GM21619 (cell line): ENCODE measurements around the gene SACS.
"Not testable (repeated sequence)": the region's sequence is repeated elsewhere in the genome, so short reads cannot be mapped to it uniquely, and the experiment has no call there.

Experiments
- ATAC-seq: cut with Tn5 transposase; IDR thresholded peaks from one replicate; pipeline ENCODE4 v1.9.1; 2021; ENCODE audit not compliant: unreplicated experiment

Gene SACS

GRCh38 chr13:23320926-23321534 lies 112.5 kb downstream of the SACS start:
- ATAC-seq = peak; percentile 18

- no peak for ATAC-seq
Measured at GRCh38 chr13:23319883-23320224, 113.6 kb downstream of the SACS start.

DNA sequence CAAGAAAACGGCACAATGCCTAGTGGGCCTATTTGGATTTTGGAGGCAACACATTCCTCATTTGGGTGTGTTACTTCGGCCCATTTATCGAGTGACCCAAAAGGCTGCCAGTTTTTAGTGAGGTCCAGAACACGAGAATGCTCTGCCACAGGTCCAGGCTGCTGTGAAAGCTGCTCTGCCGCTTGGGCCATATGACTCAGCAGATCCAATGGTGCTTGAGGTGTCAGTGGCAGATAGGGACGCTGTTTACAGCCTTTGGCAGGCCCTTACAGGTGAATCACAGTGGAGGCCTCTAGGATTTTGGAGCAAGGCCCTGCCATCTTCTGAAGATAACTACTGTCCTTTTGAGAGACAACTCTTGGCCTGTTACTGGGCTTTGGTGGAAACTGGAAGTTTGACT lies 118.7 kb downstream of the SACS start:
- ATAC-seq = not testable (repeated sequence)

GRCh38 chr13:23292586-23292985 lies 140.9 kb downstream of the SACS start:
- ATAC-seq = no peak

- ATAC-seq = no peak
Measured at GRCh38 chr13:23289917-23290357, 143.6 kb downstream of the SACS start.

DNA sequence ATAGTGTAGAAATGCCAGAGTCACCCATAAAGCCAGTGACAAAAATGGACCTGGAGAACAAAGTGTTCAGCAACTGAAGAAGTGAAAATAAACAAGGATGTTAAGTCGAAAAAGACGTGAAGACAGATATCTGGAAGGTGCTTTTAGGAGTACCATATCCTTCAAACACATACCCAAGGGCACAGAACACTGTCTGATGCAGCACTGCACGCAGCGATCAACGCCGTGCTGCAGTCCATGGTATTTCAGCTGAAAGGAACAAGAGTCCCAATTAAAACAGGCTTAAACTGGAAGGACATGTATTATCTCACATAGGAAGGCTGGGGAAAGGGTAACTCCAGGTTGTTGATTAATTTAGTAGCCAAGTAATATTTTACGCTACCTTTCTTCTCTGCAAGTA lies 144.5 kb downstream of the SACS start:
- no peak for ATAC-seq

DNA sequence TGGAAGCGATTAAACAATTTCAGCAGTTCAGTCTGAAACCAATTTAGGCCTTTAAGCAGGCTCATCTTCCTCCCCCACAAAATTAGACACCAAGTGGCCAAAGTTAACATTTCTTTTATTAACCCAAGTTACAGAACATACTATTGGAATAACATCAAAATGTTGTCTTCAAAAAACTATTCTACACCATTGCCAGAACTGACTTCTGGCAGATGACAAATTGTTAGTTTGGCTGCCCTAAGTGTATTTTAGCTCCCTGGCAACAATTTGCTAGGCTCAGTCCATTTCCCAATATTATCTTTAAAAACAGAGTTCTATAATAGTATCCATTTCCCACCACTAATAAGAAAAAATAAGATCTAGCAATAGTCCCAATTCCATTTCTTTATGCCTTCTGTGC lies 144.9 kb downstream of the SACS start:
- no peak for ATAC-seq

GRCh38 chr13:23279321-23279720 lies 154.2 kb downstream of the SACS start:
- no peak for ATAC-seq
